Thyroid gland (tissue), 4 donors: Measurements from ENCODE around the gene POLD2. TPM values are rescaled to one million over a fixed set of nuclear protein-coding genes. Genes with fewer than 3 reads are reported as not detected.
A peak's percentile ranks its signal among the peaks of the same experiment; 100 is the strongest.
"Not testable (repeated sequence)": the region's sequence is repeated elsewhere in the genome, so short reads cannot be mapped to it uniquely, and the experiment has no call there.

Source experiments
- DNase-seq, 2 donors: peaks; one replicate each; pipeline ENCODE4 v3.0.0-alpha.2; 2019
- H3K27ac ChIP-seq, 3 donors: fragments of 200-600 bp; sonication (generic); 1 replicate in 2 of 3; 2 replicates in 1 of 3; pipeline ENCODE4 v1.5.1; 2016 to 2019; ENCODE audit warnings: mild to moderate bottlenecking in 1 of 3, moderate library complexity in 1 of 3
- H3K27me3 ChIP-seq: fragments of 200-600 bp; sonication (generic); one replicate; pipeline ENCODE4 v1.5.1; 2019
- H3K36me3 ChIP-seq, 2 donors: fragments of 200-600 bp; sonication (generic); one replicate each; pipeline ENCODE4 v1.5.1; 2016 to 2019
- H3K4me1 ChIP-seq, 2 donors: fragments of 200-600 bp; sonication (generic); one replicate each; pipeline ENCODE4 v1.5.1; 2017 to 2019
- H3K4me3 ChIP-seq, 3 donors: fragments of 200-600 bp; sonication (generic); replicated peaks in 1 of 3; 1 replicate in 2 of 3; 2 replicates in 1 of 3; pipeline ENCODE4 v1.5.1; 2016; ENCODE audit warnings: mild to moderate bottlenecking in 1 of 3
- H3K9me3 ChIP-seq: fragments of 200-600 bp; sonication (generic); one replicate; pipeline ENCODE4 v1.5.1; 2017
- CTCF ChIP-seq, 6 experiments: fragments of 200-600 bp in 3 of 6; fragments of 450-650 bp in 3 of 6; sonication (generic) in 3 of 6; IDR thresholded peaks; one replicate each; pipeline ENCODE4 v1.5.1; 2016 to 2019; ENCODE audit warnings: antibody characterized with exemption in 6 of 6, mild to moderate bottlenecking in 2 of 6, inconsistent platforms in 1 of 6, moderate library complexity in 1 of 6
- POLR2A ChIP-seq, 2 donors: fragments of 450-650 bp; IDR thresholded peaks; one replicate each; pipeline ENCODE4 v1.6.1; 2017; ENCODE audit warnings: antibody characterized with exemption in 2 of 2, mild to moderate bottlenecking in 2 of 2, moderate library complexity in 1 of 2
- WGBS, 2 donors: methylation state at CpG; one replicate each; pipeline ENCODE4 v1.1.5; 2017; 5-methylcytosine and 5-hydroxymethylcytosine counted together
- intact Hi-C: fragments of 100-400 bp; cut with DNase I; formaldehyde crosslinking; loops from one replicate; pipeline ENCODE4 v1.15.1; 2023
- total RNA-seq, 4 donors: library from RNA; depleted of rRNA; stranded (reverse); fragments of >200 nt; gene quantifications; one replicate each; pipeline ENCODE4 v1.2.3, GENCODE V29; 2016

POLD2 gene
- total RNA-seq, 4 donors from 2014 or later = 48.8 to 65.8 (median 55.1) TPM

GRCh38 chr7:44128721-44129582 lies 5.6 kb upstream of the POLD2 start:
- Histone ChIP-seq H3K4me1 (no peaks in the 10 kb centered on the region), H3K27me3 (no peaks in the 10 kb centered on the region), H3K9me3 (no peaks in the 10 kb centered on the region), H3K36me3 (no peaks in the 10 kb centered on the region), H3K4me3 (no peak overlapping the region), H3K27ac (no peak overlapping the region)
- WGBS, 2 donors = 69 to 84% methylated on average over 6 of the region's 6 CpGs
- TF ChIP-seq POLR2A (IDR thresholded peaks at IDR 0.05) (no peak), CTCF (IDR thresholded peaks at IDR 0.05) (no peak)
- intact Hi-C loops = loop anchor here (10.0 kb wide), 1 partner anchor 76 kb away; the partner anchor contains the start of gene YKT6
- DNase-seq = no peak

GRCh38 chr7:44127161-44127560 lies 3.8 kb upstream of the POLD2 start:
- Histone ChIP-seq H3K27ac (no peak overlapping the region), H3K27me3 (no peaks in the 10 kb centered on the region), H3K4me3 (no peak overlapping the region), H3K36me3 (no peaks in the 10 kb centered on the region), H3K9me3 (no peaks in the 10 kb centered on the region), H3K4me1 (peaks cover 6 to 7% of the 10 kb centered on the region in 2 donors)
- intact Hi-C loops = loop anchor here (10.0 kb wide), 1 partner anchor 78 kb away; the partner anchor contains the start of gene YKT6
- TF ChIP-seq POLR2A (IDR thresholded peaks at IDR 0.05) (no peak), CTCF (IDR thresholded peaks at IDR 0.05) (no peak)
- no peak for DNase-seq

GRCh38 chr7:44126574-44126973 lies 3.2 kb upstream of the POLD2 start:
- H3K36me3 ChIP-seq, H3K4me3 ChIP-seq, H3K4me1 ChIP-seq, H3K27me3 ChIP-seq, H3K27ac ChIP-seq, DNase-seq, H3K9me3 ChIP-seq: not testable (repeated sequence)
- WGBS, 2 donors = 94 to 97% methylated on average over 4 of the region's 4 CpGs
- intact Hi-C loops = loop anchor here (10.0 kb wide), 1 partner anchor 78 kb away; the partner anchor contains the start of gene YKT6

- H3K4me3 ChIP-seq = no peak overlapping the region
- peaks cover 7 to 9% of the 10 kb centered on the region in 2 donors for H3K36me3 ChIP-seq
- H3K9me3 ChIP-seq = no peaks in the 10 kb centered on the region
- intact Hi-C loops = loop anchor here (10.0 kb wide), 1 partner anchor 80 kb away; the partner anchor contains the start of gene YKT6
- TF ChIP-seq CTCF (IDR thresholded peaks at IDR 0.05) = no peak
- no peak for TF ChIP-seq POLR2A (IDR thresholded peaks at IDR 0.05)
- WGBS, 2 donors = 95% methylated on average over 6 of the region's 6 CpGs
- DNase-seq = no peak
- no peak overlapping the region for H3K27ac ChIP-seq
- peaks cover 6 to 9% of the 10 kb centered on the region in 2 donors for H3K4me1 ChIP-seq
- no peaks in the 10 kb centered on the region for H3K27me3 ChIP-seq
Measured at GRCh38 chr7:44124822-44125202, 1.5 kb upstream of the POLD2 start.

- Histone ChIP-seq H3K27ac (peak overlapping the region in 1 of 3 donors; percentile 41), H3K27me3 (no peaks in the 10 kb centered on the region), H3K4me1 (peaks cover 6 to 9% of the 10 kb centered on the region in 2 donors), H3K36me3 (peaks cover 9 to 12% of the 10 kb centered on the region in 2 donors), H3K4me3 (peak overlapping the region in 2 of 3 donors; percentile 41 to 69), H3K9me3 (no peaks in the 10 kb centered on the region)
- WGBS, 2 donors = 61 to 66% methylated on average over 1 of the region's 1 CpG
- no peak for TF ChIP-seq POLR2A (IDR thresholded peaks at IDR 0.05)
- no peak for TF ChIP-seq CTCF (IDR thresholded peaks at IDR 0.05)
- intact Hi-C loops = loop anchor here (10.0 kb wide), 1 partner anchor 82 kb away; the partner anchor contains the start of gene YKT6
- DNase-seq = no peak
Measured at GRCh38 chr7:44122529-44122928, 819 bp downstream of the POLD2 start.
